GM18867 (cell line): Measurements from ENCODE around the gene MBLAC1.
"Not testable (repeated sequence)": the region's sequence is repeated elsewhere in the genome, so short reads cannot be mapped to it uniquely, and the experiment has no call there.

Source experiments
- ATAC-seq: cut with Tn5 transposase; IDR thresholded peaks from one replicate; pipeline ENCODE4 v1.9.1; 2021; ENCODE audit warnings: mild to moderate bottlenecking, moderate library complexity; ENCODE audit not compliant: unreplicated experiment

The MBLAC1 gene

DNA sequence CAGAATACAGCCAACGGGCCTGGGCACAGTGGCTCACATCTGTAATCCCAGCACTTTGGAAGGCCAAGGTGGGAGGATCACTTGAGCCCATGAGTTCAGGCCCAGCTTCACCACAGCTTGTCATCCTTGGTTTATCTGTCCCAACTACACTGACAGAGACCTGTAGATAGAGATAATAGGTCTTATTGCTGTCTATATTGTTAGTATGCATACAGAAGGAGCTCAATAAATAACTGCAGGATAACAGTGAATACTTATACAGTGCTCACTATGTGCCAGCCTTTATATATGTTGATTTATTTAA lies 6.1 kb upstream of the MBLAC1 start:
- no peak for ATAC-seq

DNA sequence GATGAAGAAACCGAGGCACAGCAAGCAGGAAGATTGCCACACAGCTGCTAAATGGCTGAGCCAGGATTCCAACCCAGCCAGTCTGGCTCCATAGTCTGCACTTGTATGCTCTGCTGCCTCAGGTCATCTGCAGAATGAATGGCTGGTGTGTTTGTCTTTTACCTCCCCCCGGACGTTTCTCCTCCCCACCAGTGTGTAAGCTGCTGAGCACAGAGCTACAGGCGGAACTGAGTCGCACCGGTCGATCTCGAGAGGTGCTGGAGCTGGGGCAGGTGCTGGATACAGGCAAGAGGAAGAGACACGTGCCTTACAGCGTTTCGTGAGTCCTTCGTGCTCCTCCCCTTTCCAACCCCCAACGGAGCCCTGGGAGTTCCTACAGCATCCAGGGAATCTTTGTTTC lies 4.7 kb upstream of the MBLAC1 start:
- ATAC-seq, result no peak

DNA sequence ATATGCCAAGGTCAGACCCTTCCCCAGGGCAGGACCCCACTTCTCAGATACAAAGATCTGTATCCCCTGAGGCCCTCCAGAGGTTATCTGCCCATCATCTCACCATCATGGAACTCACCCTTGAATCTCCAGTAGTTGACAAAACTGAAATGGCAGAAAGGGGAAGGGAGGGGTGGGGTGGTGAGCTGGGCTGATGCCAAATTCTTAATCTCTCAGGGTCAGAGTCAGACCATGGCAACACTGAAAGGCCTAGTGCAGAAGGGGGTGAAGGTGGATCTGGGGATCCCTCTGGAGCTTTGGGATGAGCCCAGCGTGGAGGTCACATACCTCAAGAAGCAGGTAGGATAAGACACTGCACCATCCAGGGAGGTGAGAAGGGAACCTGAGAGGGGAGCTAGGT lies 4.2 kb upstream of the MBLAC1 start:
- no peak for ATAC-seq

DNA sequence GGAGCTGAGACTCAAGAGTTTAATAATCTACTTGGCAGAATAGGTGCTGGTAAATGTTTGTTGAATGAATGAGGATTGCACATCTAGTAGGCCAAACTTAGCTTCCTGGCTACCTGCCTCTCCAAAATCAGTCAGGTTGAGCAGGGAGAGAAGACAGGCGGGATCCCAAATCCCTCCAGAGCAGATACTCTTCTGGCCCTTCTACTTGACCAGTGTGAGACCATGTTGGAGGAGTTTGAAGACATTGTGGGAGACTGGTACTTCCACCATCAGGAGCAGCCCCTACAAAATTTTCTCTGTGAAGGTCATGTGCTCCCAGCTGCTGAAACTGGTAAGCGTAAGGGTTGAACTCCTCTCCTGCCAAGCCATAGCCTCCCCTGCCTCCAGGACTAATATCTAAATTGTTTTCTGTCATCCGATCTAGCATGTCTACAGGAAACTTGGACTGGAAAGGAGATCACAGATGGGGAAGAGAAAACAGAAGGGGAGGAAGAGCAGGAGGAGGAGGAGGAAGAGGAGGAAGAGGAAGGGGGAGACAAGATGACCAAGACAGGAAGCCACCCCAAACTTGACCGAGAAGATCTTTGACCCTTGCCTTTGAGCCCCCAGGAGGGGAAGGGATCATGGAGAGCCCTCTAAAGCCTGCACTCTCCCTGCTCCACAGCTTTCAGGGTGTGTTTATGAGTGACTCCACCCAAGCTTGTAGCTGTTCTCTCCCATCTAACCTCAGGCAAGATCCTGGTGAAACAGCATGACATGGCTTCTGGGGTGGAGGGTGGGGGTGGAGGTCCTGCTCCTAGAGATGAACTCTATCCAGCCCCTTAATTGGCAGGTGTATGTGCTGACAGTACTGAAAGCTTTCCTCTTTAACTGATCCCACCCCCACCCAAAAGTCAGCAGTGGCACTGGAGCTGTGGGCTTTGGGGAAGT lies 2.2 kb upstream of the MBLAC1 start:
- ATAC-seq, result no peak

DNA sequence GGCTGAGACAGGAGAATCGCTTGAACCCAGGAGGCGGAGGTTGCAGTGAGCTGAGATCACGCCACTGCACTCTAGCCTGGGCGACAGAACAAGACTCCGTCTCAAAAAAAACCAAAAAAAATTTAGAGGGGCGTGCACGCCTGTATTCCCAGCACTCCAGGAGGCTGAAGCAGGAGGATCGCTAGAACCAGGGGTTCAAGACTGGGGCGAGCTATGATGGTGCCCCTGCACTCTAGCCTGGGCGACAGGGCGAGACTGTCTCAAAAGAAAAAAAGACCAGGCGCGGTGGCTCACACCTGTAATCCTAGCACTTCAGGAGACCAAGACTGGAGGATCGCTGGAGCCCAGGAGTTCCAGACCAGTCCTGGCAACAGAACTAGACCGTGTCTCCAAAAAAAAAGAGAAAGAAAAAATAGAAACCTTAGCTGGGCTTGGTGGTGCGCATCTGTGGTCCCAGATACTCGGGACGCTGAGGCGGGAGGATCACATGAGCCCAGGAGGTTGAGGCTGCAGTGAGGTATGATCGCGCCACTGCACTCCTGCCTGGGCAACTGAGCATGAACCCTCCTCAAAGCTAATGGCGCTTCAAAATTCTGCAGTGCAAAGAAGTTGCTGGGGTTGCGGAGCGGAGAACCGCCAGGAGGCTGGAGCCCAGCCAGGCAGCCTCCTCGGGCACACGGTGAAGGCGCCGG lies 382 bp upstream of the MBLAC1 start:
- no peak for ATAC-seq

DNA sequence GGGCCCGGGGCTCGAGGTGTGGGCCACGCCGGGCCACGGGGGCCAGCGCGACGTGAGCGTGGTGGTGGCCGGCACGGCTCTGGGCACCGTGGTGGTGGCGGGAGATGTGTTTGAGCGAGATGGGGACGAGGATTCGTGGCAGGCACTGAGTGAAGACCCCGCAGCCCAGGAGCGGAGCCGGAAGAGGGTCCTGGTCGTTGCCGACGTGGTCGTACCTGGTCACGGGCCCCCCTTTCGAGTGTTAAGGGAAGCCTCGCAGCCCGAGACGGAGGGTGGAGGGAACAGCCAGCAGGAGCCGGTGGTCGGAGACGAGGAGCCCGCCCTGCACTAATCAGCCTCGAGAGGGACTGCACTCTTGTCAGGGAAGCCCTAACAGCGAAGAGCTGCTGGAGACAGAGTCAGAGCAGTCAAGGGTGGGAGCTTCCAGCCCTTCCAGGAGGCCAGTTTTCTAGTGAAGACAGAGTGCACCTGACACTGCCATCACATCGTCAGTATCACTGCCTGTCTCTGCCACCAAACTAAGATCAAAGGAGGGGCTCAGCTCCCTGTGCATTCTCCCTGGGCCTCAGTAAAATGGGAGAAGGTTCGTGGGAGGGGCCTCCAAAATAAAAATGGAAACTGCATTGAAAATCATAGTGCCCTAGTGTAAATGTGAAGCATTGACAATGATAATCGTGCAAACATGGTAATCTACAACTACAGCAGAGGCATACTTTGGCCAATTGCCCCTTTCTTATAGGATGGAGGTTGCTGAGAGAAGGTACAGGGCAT lies 1.3 kb downstream of the MBLAC1 start:
- no peak for ATAC-seq

DNA sequence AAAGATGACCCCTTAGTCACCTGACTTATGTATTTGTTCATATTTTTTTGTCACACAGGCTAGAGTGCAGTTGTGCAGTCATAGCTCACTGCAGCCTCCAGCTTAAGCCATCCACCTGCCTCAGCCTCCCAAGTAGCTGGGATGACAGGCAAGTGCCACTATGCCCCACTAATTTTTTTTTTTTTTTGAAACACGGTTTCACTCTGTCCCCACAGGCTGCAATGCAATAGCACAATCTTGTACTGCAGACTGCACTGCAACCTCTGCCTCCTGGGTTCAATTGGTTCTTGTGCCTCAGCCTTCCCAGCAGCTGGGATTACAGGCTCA lies 1.8 kb downstream of the MBLAC1 start:
- no peak for ATAC-seq

DNA sequence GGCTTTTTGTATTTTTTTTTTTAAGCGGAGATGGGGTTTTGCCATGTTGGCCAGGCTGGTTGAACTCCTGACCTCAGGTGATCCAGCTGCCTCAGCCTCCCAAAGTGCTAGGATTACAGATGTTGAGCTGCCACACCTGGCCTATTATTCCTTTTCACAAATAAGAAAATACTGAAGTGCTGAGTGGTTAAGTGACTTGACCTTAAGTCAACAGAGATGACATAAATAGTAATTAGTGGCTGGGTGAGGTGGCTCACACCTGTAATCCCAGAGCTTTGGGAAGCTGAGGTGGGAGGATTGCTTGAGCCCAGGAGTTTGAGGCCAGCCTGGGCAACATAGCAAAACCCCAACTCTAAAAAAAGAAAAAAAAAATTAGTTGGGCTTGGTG lies 3.4 kb downstream of the MBLAC1 start:
- ATAC-seq, result not testable (repeated sequence)

DNA sequence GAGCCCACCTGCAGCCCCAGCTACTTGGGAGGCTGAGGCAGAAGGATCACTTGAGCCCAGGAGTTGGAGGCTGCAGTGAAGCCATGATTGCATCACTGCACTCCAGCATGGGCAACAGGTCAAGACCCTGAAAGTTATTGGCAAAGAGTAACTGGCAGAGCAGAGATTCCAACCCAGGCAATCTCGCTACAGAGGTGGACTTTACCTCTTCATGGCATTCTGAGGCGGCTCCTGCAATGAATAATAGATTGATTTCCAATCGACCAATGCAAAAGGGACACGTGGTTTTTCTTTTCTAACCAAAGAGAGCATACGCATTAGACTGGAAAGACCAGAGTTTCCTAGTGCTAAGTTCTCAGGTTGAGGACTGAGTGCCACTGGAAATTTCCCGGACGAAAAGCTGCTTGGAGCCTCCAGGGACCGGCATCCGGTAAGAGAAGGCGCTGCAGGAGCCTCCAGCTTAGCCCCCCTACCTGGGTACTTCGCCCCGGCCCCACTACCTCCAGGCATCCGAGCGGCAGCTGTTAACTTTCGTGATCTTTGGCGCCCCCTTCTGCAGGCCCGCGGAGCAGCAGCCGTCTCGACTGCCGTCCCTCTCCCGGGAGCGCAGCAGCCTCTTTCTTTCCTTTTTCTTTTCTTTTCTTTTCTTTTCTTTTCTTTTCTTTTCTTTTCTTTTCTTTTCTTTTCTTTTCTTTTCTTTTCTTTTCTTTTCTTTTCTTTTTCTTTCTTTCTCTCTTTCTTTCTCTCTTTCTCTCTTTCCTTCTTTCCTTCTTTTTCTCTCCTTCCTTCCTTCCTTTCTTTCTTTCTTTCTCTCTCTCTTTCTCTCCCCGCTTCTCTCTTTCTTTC lies 4.1 kb downstream of the MBLAC1 start:
- ATAC-seq, result no peak

DNA sequence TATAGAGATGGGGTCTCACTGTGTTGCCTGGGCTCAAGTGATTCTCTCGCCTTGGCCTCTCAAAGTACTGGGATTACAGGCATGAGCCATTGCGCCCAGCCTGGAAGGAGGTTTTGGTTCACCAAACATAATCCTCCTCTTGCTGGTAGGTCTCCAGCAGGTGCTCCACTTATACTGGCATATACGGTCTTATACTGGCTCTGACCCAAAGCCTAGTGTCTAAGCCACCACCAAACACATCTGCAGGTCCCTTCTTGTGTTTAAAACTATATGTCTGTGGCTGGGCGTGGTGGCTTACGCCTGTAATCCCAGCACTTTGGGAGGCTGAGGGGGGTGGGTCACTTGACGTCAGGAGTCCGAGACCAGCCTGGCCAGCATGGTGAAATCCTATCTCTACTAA lies 5.4 kb downstream of the MBLAC1 start:
- no peak for ATAC-seq

DNA sequence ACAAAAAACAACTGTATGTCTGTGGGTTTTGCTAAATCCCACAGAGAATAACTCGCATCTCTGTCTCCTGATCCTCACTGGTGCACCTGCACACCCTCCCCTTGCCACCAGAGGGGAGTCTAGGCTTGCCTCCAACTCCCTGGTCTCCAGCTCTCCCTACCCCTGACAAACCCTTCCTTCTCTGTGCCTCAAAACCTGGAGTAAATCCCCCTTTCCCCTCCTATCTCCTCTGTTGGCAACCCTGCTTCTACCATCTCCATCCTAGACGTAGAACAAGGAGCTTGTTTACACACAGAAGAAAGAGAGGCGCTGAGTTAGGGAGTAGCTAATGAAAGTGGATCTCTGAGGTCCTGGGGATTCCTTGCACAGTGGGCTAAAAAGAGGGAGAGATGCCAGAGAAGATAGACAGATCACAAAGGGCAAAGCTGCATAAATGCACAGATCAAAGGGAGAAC lies 6.0 kb downstream of the MBLAC1 start:
- ATAC-seq, result peak; percentile 72

DNA sequence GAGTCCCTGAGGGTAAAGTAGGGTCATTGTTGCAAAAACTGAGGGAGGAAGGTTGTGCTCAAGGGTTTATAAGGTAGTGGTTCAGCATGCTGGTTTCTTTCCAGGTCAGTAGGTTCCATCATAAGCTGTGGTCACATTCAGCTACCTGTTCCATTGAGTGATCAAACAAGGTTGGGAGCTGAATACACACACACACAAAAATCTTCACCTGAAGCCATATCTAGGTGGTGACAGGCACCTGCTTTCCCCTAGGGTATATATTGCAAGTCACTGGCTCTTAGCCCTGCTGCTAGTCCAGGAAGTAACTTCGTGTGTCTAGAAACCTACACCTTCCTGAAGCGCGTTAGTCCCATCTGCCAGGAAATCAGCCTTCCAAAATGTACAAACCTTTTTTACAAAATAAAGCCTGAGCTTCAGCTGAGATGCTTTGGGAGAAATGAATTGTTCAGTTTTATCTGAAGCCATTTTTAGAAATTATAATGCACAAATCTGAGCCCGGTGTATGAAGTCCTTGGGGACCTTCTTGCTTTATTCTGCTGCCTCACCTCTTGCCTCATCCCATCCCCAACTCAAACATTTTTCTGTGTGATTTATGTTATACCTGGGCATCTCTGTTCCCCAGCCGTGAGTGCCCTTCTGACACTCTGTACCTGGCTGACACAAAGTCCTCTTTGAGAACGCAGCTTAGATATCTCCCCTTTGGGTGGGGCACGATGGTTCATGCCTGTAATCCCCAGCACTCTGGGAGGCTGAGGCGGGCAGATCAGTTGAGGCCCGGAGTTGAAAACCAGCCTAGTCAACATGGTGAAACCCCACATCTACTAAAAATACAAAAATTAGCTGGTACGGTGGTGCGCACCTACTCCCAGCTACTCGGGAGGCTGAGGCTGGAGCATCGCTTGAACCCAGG lies 11.3 kb downstream of the MBLAC1 start:
- ATAC-seq, result no peak

DNA sequence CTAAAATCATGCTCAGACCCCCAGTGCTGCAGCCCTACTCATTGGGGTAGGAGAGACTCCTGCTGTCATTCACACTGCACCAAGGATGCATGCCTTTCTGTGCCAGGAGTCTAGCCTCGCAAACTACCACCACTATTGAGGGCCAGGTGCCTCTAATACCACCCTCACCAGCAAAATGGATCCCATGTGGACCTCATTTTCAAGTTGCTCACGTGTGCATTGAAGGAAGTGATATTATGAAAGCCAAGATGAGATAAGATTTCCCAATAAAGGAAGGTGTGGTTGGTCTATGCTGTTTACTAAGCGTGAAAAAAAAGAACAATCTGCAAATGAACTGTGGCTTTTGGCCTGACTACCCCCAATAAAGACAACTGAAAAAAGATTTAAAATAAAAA lies 14.8 kb downstream of the MBLAC1 start:
- ATAC-seq, result no peak

DNA sequence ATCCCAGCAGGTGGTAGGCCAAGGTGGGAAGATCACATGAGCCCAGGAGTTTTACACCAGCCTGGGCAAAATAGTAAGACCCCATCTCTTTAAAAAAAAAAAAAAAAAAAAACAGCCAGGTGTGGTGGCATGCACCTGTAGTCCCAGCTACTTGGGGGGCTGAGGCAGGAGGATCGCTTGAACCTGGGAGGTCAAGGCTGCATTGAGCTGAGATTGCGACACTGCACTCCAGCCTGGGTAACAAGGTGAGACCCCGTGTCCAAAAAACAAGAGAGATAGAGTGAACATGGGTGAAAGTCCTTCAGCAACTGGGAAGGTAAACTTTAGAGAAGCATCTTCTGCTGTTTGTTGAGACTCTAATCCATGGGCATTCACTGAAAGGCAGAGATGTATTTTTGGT lies 15.7 kb downstream of the MBLAC1 start:
- no peak for ATAC-seq

DNA sequence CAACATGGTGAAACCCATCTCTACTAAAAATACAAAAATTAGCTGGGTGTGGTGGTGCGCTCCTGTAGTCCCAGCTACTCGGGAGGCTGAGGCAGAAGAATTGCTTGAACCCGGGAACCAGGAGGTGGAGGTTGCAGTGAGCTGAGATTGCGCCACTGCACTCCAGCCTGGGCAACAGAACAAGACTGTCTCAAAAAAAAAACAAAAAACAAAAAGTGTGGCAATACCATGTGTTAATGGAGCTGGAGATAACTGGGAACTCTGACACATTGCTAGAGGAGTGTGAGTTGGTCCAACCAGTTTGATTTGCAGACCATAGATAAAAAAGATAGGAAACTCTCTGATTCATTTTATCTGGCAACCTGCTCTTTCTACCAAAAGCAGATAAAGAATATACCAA lies 19.6 kb downstream of the MBLAC1 start:
- ATAC-seq, result not testable (repeated sequence)

DNA sequence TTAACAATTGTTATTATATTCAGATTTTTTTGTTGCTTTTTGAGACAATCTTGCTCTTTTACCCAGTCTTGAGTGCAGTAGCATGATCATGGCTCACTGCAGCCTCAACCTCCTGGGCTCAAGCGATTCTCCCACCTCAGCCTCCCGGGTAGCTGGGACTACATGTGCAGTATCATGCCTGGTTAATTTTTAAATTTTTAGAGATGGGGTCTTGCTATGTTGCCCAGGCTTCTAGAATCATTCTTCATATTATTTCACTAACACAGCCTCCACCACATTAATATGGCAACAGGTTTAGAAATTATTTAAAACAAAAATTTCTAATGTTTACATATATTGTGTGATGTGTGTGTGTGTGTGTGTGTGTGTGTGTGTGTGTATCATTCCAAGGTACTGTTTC lies 20.5 kb downstream of the MBLAC1 start:
- no peak for ATAC-seq

DNA sequence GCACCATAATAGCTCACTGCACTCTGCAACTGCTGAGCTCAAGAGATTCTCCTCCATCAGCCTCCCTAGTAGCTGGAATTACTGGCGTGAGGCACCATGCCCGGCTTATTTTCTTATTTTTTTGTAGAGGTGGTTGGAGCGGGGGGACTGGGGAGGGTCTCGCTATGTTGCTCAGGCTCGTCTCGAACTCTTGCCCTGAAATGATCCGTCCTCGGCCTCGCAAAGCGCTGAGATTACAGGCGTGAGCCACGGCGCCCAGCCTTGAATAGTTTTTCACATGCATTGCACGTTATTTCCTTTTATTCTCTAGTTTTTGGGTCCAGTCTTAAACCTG lies 21.4 kb downstream of the MBLAC1 start:
- ATAC-seq, result no peak

DNA sequence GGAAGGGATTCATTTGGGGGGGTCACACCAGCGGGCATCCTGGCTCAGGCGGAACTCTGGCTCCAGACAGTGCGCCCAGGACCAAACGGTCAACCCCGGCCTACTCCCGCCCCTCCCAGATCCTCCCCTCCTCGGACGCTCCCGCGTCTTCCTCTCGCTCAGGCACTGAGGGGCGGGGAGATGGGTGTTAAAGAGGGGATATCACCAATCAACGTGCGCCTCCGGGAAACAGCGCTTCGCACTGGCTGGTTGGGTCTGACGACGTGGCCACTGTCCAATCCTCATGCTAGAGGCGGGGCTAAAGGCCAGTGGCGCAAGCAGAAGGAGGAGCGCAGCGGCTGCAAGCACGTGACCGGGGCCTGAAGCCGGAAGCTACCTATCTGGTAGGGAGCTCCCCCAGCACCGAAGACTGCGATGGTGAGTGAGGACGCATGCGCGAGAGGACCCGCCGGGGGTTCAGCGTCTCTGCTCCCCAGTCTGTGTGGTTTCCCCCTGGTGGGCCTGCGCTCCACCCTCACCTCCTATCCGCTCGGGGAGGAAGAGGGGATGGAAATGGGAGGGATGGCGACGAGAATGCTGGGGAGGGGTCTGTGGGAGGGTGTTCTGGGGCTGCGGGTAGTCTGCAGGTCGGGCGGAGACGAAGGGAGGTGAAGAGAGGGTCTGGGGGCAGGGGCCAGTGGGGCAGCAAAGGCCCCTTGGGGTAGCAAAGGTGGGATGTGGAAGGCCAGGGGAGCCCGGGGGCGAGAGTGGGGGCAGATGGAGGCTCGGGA lies 22.0 kb downstream of the MBLAC1 start, which contains the start of gene LAMTOR4:
Gene LAMTOR4, plus strand, starts transcription at position 360 of the 770 bp plus-strand sequence. Its CDS starts 55 bp downstream, at position 415.
- ATAC-seq, result peak; percentile 97

DNA sequence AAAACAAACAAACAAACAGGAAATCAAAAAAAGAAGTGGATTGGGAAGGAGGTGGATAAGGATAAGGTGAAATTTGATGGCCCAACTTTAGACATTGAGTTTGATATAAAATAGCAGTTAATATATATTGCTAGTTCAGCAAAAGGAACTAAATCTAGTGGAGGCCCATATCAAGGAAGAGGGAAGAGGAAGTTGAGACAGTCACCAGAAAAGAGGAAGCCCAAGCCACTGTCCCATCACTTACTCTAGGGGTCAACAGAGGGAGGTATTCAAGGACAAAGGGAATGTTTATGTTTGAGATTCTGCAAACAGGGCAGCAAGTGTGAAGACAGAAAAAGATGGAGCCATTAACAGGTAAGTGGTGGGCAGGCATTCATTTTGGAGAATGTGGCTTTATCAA lies 25.6 kb downstream of the MBLAC1 start:
- ATAC-seq, result no peak
